HCT116 (cell line): ENCODE data around the gene ADGRG7. TPM values are rescaled to one million over a fixed set of nuclear protein-coding genes. Genes with fewer than 3 reads are reported as not detected.

Experiments
- ATAC-seq: fragments of 200-7000 bp; cut with Tn5 transposase; 2 replicates; pipeline ENCODE4 v1.9.1; 2020; ENCODE audit warnings: mild to moderate bottlenecking, moderate library complexity
- BruUV-seq: library from RNA; stranded (reverse); fragments of 400-500 nt; replicated peaks from 2 replicates; lab custom pipeline; 2021; lab: Mats Ljungman, UMichigan
- CTCF ChIA-PET: fragments of 300-600 bp; sonication (Branson Sonifier 250); formaldehyde crosslinking; loops from one replicate; lab custom pipeline; 2021; ENCODE audit warnings: antibody characterized with exemption; lab: Charles Lee
- POLR2A ChIA-PET: fragments of 300-600, 350-600 bp; sonication (Branson Sonifier 250); formaldehyde crosslinking; loops from one replicate; lab custom pipeline; 2021; ENCODE audit warnings: antibody characterized with exemption; lab: Charles Lee
- RAD21 ChIA-PET, 2 experiments: fragments of 300-600 bp; sonication (Branson Sonifier 250); formaldehyde crosslinking; loops; one replicate each; lab custom pipeline; 2023; ENCODE audit warnings: low total read pairs in 2 of 2; ENCODE audit not compliant: uncharacterized antibody in 2 of 2, unreplicated experiment in 2 of 2, low non-redundant PET in 1 of 2; lab: Charles Lee
- DNase-seq: peaks from one replicate; pipeline ENCODE4 v3.0.0-alpha.2; 2010; ENCODE audit warnings: low read depth, low spot score
- H2AFZ ChIP-seq: fragments of 200-600 bp; shearing (Covaris generic), sonication (generic); 2 replicates; pipeline ENCODE4 v1.6.1; 2017; ENCODE audit warnings: low read depth, mixed run types, mixed read lengths, antibody characterized with exemption, low read length; ENCODE audit not compliant: poor library complexity, severe bottlenecking
- H3K27ac ChIP-seq: 2 replicates; pipeline ENCODE4 v1.5.1; 2012; ENCODE audit warnings: low read depth, low read length
- H3K27me3 ChIP-seq: fragments of 200-600 bp; sonication (generic); 2 replicates; pipeline ENCODE4 v1.6.1; 2016; ENCODE audit warnings: mixed run types, low read length, mixed read lengths; ENCODE audit not compliant: insufficient read depth
- H3K36me3 ChIP-seq, 2 experiments: fragments of 200-500 bp in 1 of 2; fragments of 200-600 bp in 1 of 2; sonication (Bioruptor generic) in 1 of 2; sonication (generic) in 1 of 2; 2 replicates each; pipeline versions ENCODE4 v1.5.1 to v1.6.1; 2014 to 2016; ENCODE audit warnings: low read length in 2 of 2, inconsistent platforms in 1 of 2, mixed read lengths in 1 of 2, mixed run types in 1 of 2; ENCODE audit not compliant: insufficient read depth in 2 of 2, control insufficient read depth in 1 of 2
- H3K4me1 ChIP-seq, 2 experiments: fragments of 200-600 bp in 1 of 2; sonication (generic) in 1 of 2; 2 replicates each; pipeline versions ENCODE4 v1.5.1 to v1.6.1; 2012 to 2017; ENCODE audit warnings: low read length in 2 of 2, inconsistent platforms in 1 of 2, mild to moderate bottlenecking in 1 of 2, mixed read lengths in 1 of 2, mixed run types in 1 of 2, moderate library complexity in 1 of 2; ENCODE audit not compliant: insufficient read depth in 2 of 2, control insufficient read depth in 1 of 2
- H3K4me2 ChIP-seq: fragments of 200-600 bp; sonication (generic); 2 replicates; pipeline ENCODE4 v1.6.1; 2017; ENCODE audit warnings: mixed run types, low read length, mixed read lengths
- H3K4me3 ChIP-seq, 2 experiments: fragments of 200-600 bp in 1 of 2; sonication (generic) in 1 of 2; replicated peaks in 1 of 2; 2 replicates each; pipeline ENCODE4 v1.5.1; 2011 to 2016; ENCODE audit warnings: low read length in 2 of 2, control low read depth in 1 of 2, low read depth in 1 of 2, mild to moderate bottlenecking in 1 of 2, mixed read lengths in 1 of 2, mixed run types in 1 of 2
- H3K79me2 ChIP-seq: fragments of 200-600 bp; sonication (generic); 2 replicates; pipeline ENCODE4 v1.6.1; 2017; ENCODE audit warnings: mild to moderate bottlenecking, mixed run types, low read length, moderate library complexity, mixed read lengths; ENCODE audit not compliant: insufficient read depth
- H3K9ac ChIP-seq: fragments of 200-600 bp; sonication (generic); 2 replicates; pipeline ENCODE4 v1.6.1; 2016; ENCODE audit warnings: low read length, mixed read lengths
- H3K9me2 ChIP-seq: fragments of 200-600 bp; sonication (generic), shearing (Covaris generic); 2 replicates; pipeline ENCODE4 v1.6.1; 2017; ENCODE audit warnings: mixed run types, mild to moderate bottlenecking, moderate library complexity; ENCODE audit not compliant: insufficient read depth
- H3K9me3 ChIP-seq, 2 experiments: fragments of 200-500 bp in 1 of 2; fragments of 200-600 bp in 1 of 2; sonication (Bioruptor generic) in 1 of 2; sonication (generic) in 1 of 2; 2 replicates each; pipeline ENCODE4 v1.6.1; 2014 to 2017; ENCODE audit warnings: low read length in 2 of 2, mixed read lengths in 2 of 2, inconsistent platforms in 1 of 2, low read depth in 1 of 2, mild to moderate bottlenecking in 1 of 2, mixed run types in 1 of 2, moderate library complexity in 1 of 2; ENCODE audit not compliant: control insufficient read depth in 1 of 2, insufficient read depth in 1 of 2
- H4K20me1 ChIP-seq: fragments of 200-600 bp; sonication (generic), shearing (Covaris generic); 2 replicates; pipeline ENCODE4 v1.6.1; 2017; ENCODE audit warnings: mixed run types, mild to moderate bottlenecking, moderate library complexity; ENCODE audit not compliant: insufficient read depth
- CEBPB ChIP-seq: IDR thresholded peaks from 2 replicates; pipeline ENCODE4 v1.6.1; 2012; ENCODE audit warnings: low read depth
- EGR1 ChIP-seq: IDR thresholded peaks from 2 replicates; pipeline ENCODE4 v1.6.1; 2012; ENCODE audit warnings: low read depth
- ELF1 ChIP-seq: IDR thresholded peaks from 2 replicates; pipeline ENCODE4 v1.6.1; 2012; ENCODE audit warnings: low read depth, borderline replicate concordance
- EZH2 ChIP-seq: fragments of 200-600 bp; sonication (generic); IDR thresholded peaks from 2 replicates; pipeline ENCODE4 v1.6.1; 2017; ENCODE audit warnings: antibody characterized with exemption, mixed run types
- EZH2phosphoT487 ChIP-seq: fragments of 200-600 bp; IDR thresholded peaks from 2 replicates; pipeline ENCODE4 v1.6.1; 2018; ENCODE audit warnings: antibody characterized with exemption, borderline replicate concordance
- JUND ChIP-seq: IDR thresholded peaks from 2 replicates; pipeline ENCODE4 v1.6.1; 2012
- POLR2A ChIP-seq: IDR thresholded peaks from 2 replicates; pipeline ENCODE4 v1.7.0; 2011; ENCODE audit warnings: borderline replicate concordance; ENCODE audit not compliant: insufficient read depth, insufficient read length; ENCODE audit errors: extremely low read depth
- POLR2AphosphoS5 ChIP-seq: IDR thresholded peaks from 2 replicates; pipeline ENCODE4 v1.6.1; 2011; ENCODE audit warnings: mild to moderate bottlenecking, low read depth, low read length, moderate library complexity
- SP1 ChIP-seq: IDR thresholded peaks from 2 replicates; pipeline ENCODE4 v1.6.1; 2012; ENCODE audit warnings: low read depth
- TCF7L2 ChIP-seq: IDR thresholded peaks from 2 replicates; pipeline ENCODE4 v1.7.0; 2011; ENCODE audit warnings: borderline replicate concordance, inconsistent platforms; ENCODE audit not compliant: insufficient read depth, insufficient read length; ENCODE audit errors: extremely low read depth
- YY1 ChIP-seq: IDR thresholded peaks from 2 replicates; pipeline ENCODE4 v1.6.1; 2011; ENCODE audit warnings: low read length, low read depth, moderate library complexity, mild to moderate bottlenecking; ENCODE audit not compliant: insufficient replicate concordance; ENCODE audit errors: extremely low read depth
- ZNF274 ChIP-seq: fragments of 200-500 bp; sonication (Bioruptor generic); IDR thresholded peaks from 2 replicates; pipeline ENCODE4 v1.6.1; 2014; ENCODE audit warnings: mild to moderate bottlenecking, low read depth, low read length, inconsistent platforms
- intact Hi-C: fragments of 100-400 bp; cut with micrococcal nuclease; formaldehyde crosslinking; loops from 2 replicates; pipeline ENCODE4 v1.10.0; 2022
- total RNA-seq: library from RNA; stranded (reverse); gene quantifications from one replicate; pipeline ENCODE4 v1.2.1, GENCODE V29; 2021; ENCODE audit not compliant: unreplicated experiment
- TF ChIP-seq, protein P1 (sequence below): IDR thresholded peaks from 2 replicates; pipeline ENCODE4 v1.6.1; 2012
- TF ChIP-seq, protein P2 (sequence below): IDR thresholded peaks from 2 replicates; pipeline ENCODE4 v1.6.1; 2012; ENCODE audit warnings: low read depth
- TF ChIP-seq, protein P3 (sequence below): IDR thresholded peaks from 2 replicates; pipeline ENCODE4 v1.6.1; 2011; ENCODE audit warnings: mild to moderate bottlenecking, low read length, moderate library complexity; ENCODE audit not compliant: insufficient replicate concordance; ENCODE audit errors: extremely low read depth
- TF ChIP-seq, protein P4 (sequence below): IDR thresholded peaks from 2 replicates; pipeline ENCODE4 v1.6.1; 2012

The ADGRG7 gene
- total RNA-seq, 1 experiment from 2014 or later: not detected

DNA sequence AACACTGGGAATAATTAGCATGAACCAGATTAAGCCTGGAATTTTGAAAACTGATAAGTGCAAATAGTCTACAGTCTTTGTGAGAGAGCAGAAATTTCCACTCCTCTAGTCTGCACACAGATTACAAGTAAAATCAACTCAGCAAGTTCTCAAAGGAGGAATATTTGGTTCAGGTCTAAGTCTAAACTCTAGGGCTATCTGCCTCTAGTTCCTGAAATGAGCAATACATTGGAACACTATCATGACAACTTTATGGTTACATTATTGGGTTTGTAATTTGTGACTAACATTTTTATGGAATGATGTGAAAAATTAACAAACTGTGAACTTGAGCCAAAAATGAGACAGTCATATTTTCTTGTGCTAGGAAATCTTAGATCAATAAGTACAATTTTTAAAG is 30.8 kb upstream of the ADGRG7 start:
- H3K9me2 ChIP-seq: no peaks in the 10 kb centered on the region
- TF ChIP-seq, protein P1, sequence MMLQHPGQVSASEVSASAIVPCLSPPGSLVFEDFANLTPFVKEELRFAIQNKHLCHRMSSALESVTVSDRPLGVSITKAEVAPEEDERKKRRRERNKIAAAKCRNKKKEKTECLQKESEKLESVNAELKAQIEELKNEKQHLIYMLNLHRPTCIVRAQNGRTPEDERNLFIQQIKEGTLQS: no peak
- no peak for TF ChIP-seq EZH2phosphoT487
- no peaks in the 10 kb centered on the region for H4K20me1 ChIP-seq
- BruUV-seq: no TSS peak
- ChIA-PET POLR2A (no interaction called here), RAD21 (no interaction called here), CTCF (interaction anchor here (2.1 kb wide), 1 partner anchor 11 kb away, joined by 6 read pairs; no protein-coding TSS in a partner anchor)
- H2AFZ ChIP-seq: no peak overlapping the region
- no peak for ATAC-seq
- no peaks in the 10 kb centered on the region for H3K9me3 ChIP-seq
- H3K4me2 ChIP-seq: no peak overlapping the region
- no peak overlapping the region for H3K9ac ChIP-seq
- H3K79me2 ChIP-seq: no peaks in the 10 kb centered on the region
- no peak overlapping the region for H3K4me3 ChIP-seq
- no peak overlapping the region for H3K27ac ChIP-seq
- H3K27me3 ChIP-seq: no peaks in the 10 kb centered on the region
- DNase-seq: no peak
- no peaks in the 10 kb centered on the region for H3K4me1 ChIP-seq
- intact Hi-C loops: no loop called here
- no peaks in the 10 kb centered on the region for H3K36me3 ChIP-seq

DNA sequence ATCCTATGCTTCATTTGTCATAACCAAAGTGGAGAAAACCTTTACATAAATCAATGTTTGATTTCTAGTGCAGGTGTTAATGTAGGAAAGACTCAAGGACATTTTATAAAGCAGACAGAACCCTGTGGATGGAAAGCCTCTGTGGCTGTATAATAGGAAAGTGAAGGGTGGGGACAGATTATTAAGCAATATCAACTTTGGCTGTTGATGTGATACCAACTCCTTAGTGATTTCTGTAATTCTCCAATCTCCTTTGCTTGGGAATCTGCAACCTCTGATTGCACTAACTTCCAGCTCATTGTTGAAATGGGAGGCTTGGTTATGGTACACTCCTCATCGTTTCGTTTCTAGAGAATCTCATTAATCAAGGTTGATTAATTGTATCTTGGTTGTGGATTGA is 29.3 kb upstream of the ADGRG7 start:
- H4K20me1 ChIP-seq: no peaks in the 10 kb centered on the region
- DNase-seq (no peak), ATAC-seq (no peak)
- H3K9me2 ChIP-seq: no peaks in the 10 kb centered on the region
- H3K4me1 ChIP-seq: no peaks in the 10 kb centered on the region
- H3K79me2 ChIP-seq: no peaks in the 10 kb centered on the region
- ChIA-PET RAD21 (no interaction called here), CTCF (no interaction called here), POLR2A (no interaction called here)
- H3K4me3 ChIP-seq: no peak overlapping the region
- no peak overlapping the region for H3K9ac ChIP-seq
- H3K27me3 ChIP-seq: no peaks in the 10 kb centered on the region
- no peaks in the 10 kb centered on the region for H3K36me3 ChIP-seq
- no peak overlapping the region for H2AFZ ChIP-seq
- no TSS peak for BruUV-seq
- intact Hi-C loops: no loop called here
- H3K9me3 ChIP-seq: no peaks in the 10 kb centered on the region
- H3K4me2 ChIP-seq: no peak overlapping the region
- H3K27ac ChIP-seq: no peak overlapping the region
- no peak for TF ChIP-seq ELF1
- no peak for TF ChIP-seq CEBPB
- TF ChIP-seq, protein P2, sequence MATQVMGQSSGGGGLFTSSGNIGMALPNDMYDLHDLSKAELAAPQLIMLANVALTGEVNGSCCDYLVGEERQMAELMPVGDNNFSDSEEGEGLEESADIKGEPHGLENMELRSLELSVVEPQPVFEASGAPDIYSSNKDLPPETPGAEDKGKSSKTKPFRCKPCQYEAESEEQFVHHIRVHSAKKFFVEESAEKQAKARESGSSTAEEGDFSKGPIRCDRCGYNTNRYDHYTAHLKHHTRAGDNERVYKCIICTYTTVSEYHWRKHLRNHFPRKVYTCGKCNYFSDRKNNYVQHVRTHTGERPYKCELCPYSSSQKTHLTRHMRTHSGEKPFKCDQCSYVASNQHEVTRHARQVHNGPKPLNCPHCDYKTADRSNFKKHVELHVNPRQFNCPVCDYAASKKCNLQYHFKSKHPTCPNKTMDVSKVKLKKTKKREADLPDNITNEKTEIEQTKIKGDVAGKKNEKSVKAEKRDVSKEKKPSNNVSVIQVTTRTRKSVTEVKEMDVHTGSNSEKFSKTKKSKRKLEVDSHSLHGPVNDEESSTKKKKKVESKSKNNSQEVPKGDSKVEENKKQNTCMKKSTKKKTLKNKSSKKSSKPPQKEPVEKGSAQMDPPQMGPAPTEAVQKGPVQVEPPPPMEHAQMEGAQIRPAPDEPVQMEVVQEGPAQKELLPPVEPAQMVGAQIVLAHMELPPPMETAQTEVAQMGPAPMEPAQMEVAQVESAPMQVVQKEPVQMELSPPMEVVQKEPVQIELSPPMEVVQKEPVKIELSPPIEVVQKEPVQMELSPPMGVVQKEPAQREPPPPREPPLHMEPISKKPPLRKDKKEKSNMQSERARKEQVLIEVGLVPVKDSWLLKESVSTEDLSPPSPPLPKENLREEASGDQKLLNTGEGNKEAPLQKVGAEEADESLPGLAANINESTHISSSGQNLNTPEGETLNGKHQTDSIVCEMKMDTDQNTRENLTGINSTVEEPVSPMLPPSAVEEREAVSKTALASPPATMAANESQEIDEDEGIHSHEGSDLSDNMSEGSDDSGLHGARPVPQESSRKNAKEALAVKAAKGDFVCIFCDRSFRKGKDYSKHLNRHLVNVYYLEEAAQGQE: no peak
- no peak for TF ChIP-seq ZNF274
- TF ChIP-seq POLR2A: no peak
- no peak for TF ChIP-seq YY1
- no peak for TF ChIP-seq EGR1
- no peak for TF ChIP-seq JUND
- TF ChIP-seq, protein P3, sequence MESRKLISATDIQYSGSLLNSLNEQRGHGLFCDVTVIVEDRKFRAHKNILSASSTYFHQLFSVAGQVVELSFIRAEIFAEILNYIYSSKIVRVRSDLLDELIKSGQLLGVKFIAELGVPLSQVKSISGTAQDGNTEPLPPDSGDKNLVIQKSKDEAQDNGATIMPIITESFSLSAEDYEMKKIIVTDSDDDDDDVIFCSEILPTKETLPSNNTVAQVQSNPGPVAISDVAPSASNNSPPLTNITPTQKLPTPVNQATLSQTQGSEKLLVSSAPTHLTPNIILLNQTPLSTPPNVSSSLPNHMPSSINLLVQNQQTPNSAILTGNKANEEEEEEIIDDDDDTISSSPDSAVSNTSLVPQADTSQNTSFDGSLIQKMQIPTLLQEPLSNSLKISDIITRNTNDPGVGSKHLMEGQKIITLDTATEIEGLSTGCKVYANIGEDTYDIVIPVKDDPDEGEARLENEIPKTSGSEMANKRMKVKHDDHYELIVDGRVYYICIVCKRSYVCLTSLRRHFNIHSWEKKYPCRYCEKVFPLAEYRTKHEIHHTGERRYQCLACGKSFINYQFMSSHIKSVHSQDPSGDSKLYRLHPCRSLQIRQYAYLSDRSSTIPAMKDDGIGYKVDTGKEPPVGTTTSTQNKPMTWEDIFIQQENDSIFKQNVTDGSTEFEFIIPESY: no peak
- no peak for TF ChIP-seq POLR2AphosphoS5
- TF ChIP-seq, protein P4, sequence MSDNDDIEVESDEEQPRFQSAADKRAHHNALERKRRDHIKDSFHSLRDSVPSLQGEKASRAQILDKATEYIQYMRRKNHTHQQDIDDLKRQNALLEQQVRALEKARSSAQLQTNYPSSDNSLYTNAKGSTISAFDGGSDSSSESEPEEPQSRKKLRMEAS: no peak
- TF ChIP-seq TCF7L2: no peak
- TF ChIP-seq SP1: no peak
- no peak for TF ChIP-seq EZH2
